BJ (cell line): Measurements from ENCODE around the gene ATP11A. TPM values are rescaled to one million over a fixed set of nuclear protein-coding genes. Genes with fewer than 3 reads are reported as not detected.

ENCODE experiments used
- CTCF ChIA-PET: fragments of 350-600 bp; formaldehyde crosslinking; extraction: SDS; loops from one replicate; lab custom pipeline; 2021; ENCODE audit warnings: antibody characterized with exemption, inconsistent platforms; lab: Yijun Ruan, JAX
- POLR2A ChIA-PET: fragments of 300-600 bp; sonication (Branson Sonifier 250); formaldehyde crosslinking; extraction: SDS; loops from one replicate; lab custom pipeline; 2021; ENCODE audit warnings: antibody characterized with exemption; lab: Charles Lee
- DNase-seq: peaks from one replicate; pipeline ENCODE4 v3.0.0-alpha.2; 2011; ENCODE audit warnings: low read depth
- H3K27me3 ChIP-seq: 2 replicates; pipeline ENCODE4 v1.6.0; 2011; ENCODE audit warnings: low read length; ENCODE audit not compliant: control insufficient read depth, insufficient read depth
- H3K36me3 ChIP-seq: 2 replicates; pipeline ENCODE4 v1.5.1; 2011; ENCODE audit warnings: low read length; ENCODE audit not compliant: control insufficient read depth, insufficient read depth
- H3K4me3 ChIP-seq: 2 replicates; pipeline ENCODE4 v1.5.1; 2011; ENCODE audit warnings: low read depth, mild to moderate bottlenecking, control low read depth, low read length
- CTCF ChIP-seq: IDR thresholded peaks from 2 replicates; pipeline ENCODE4 v1.5.1; 2011; ENCODE audit warnings: low read depth, mild to moderate bottlenecking, control low read depth, inconsistent platforms, low read length, moderate library complexity; ENCODE audit not compliant: insufficient read depth
- polyA plus RNA-seq: library from polyadenylated mRNA; depleted of rRNA; stranded (reverse); fragments of >200 nt; gene quantifications from 2 replicates; pipeline ENCODE4 v1.2.3, GENCODE V29; 2011

The ATP11A gene
- polyA plus RNA-seq, 1 experiment = 1.9 TPM

DNA sequence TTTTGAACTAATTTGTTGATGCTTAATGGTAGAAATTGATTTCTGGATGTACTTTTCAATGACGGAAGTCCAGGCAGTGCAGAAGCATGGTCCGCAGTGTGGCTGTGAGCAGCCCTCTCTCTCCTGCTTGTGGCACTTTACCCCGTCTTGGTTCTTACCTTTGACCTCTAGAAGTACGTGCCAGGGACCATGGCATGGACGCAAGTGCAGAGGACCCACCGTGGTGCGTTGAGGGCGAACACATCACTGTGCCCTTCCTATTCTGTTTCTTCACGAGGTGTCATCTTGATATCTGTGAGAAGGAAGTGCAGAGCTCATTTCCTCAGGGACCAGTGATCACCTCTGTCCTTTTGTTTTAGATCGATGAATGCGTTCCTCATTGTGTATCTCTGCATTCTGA, 135.2 kb downstream of the ATP11A start:
- POLR2A ChIA-PET = no interaction called here
- no peak for DNase-seq
- no peaks in the 10 kb centered on the region for H3K27me3 ChIP-seq
- no peak for TF ChIP-seq CTCF
- CTCF ChIA-PET = interaction anchor here (1.0 to 1.1 kb wide), 2 partner anchors 12 to 32 kb away, joined by 3 read pairs; no protein-coding TSS in a partner anchor
- H3K4me3 ChIP-seq = no peak overlapping the region
- peaks cover 4% of the 10 kb centered on the region for H3K36me3 ChIP-seq

- DNase-seq = no peak
These were observed 136.0 kb downstream of the ATP11A start for GRCh38 chr13:112825875-112826274.

GRCh38 chr13:112826565-112826964, 136.7 kb downstream of the ATP11A start:
- no peak for TF ChIP-seq CTCF
- CTCF ChIA-PET = no interaction called here
- H3K4me3 ChIP-seq = no peak overlapping the region
- DNase-seq = no peak
- H3K36me3 ChIP-seq = peaks cover 4% of the 10 kb centered on the region
- no peaks in the 10 kb centered on the region for H3K27me3 ChIP-seq
- POLR2A ChIA-PET = no interaction called here

More at GRCh38 chr13:112825875-112826274, 136.0 kb downstream of the ATP11A start:
- POLR2A ChIA-PET = no interaction called here
- H3K27me3 ChIP-seq = no peaks in the 10 kb centered on the region
- H3K36me3 ChIP-seq = peaks cover 4% of the 10 kb centered on the region
- TF ChIP-seq CTCF = no peak
- no peak overlapping the region for H3K4me3 ChIP-seq
- CTCF ChIA-PET = no interaction called here

GRCh38 chr13:112828082-112828699, 138.4 kb downstream of the ATP11A start:
- Histone ChIP-seq H3K4me3 (no peak overlapping the region), H3K27me3 (no peaks in the 10 kb centered on the region), H3K36me3 (peaks cover 8% of the 10 kb centered on the region)
- ChIA-PET CTCF (no interaction called here), POLR2A (no interaction called here)
- no peak for DNase-seq
- TF ChIP-seq CTCF = no peak

GRCh38 chr13:112828756-112829155, 138.9 kb downstream of the ATP11A start:
- POLR2A ChIA-PET = no interaction called here
- no peak for DNase-seq
- Histone ChIP-seq H3K4me3 (no peak overlapping the region), H3K36me3 (peaks cover 9% of the 10 kb centered on the region), H3K27me3 (no peaks in the 10 kb centered on the region)
- CTCF ChIA-PET = no interaction called here
- no peak for TF ChIP-seq CTCF
